Uterus (tissue), 2 donors: ENCODE results near the gene GJB4.

Source experiments
- POLR2A ChIP-seq, 2 donors: fragments of 450-650 bp; IDR thresholded peaks; one replicate each; pipeline ENCODE4 v1.6.1; 2016; ENCODE audit warnings: antibody characterized with exemption in 2 of 2, mild to moderate bottlenecking in 1 of 2, moderate library complexity in 1 of 2
- TF ChIP-seq, protein P1 (sequence below), 4 experiments: fragments of 200-600 bp in 2 of 4; fragments of 450-650 bp in 2 of 4; sonication (generic) in 2 of 4; IDR thresholded peaks; one replicate each; pipeline ENCODE4 v1.5.1; 2016 to 2019; ENCODE audit warnings: antibody characterized with exemption in 4 of 4, mild to moderate bottlenecking in 2 of 4, moderate library complexity in 1 of 4

DNA sequence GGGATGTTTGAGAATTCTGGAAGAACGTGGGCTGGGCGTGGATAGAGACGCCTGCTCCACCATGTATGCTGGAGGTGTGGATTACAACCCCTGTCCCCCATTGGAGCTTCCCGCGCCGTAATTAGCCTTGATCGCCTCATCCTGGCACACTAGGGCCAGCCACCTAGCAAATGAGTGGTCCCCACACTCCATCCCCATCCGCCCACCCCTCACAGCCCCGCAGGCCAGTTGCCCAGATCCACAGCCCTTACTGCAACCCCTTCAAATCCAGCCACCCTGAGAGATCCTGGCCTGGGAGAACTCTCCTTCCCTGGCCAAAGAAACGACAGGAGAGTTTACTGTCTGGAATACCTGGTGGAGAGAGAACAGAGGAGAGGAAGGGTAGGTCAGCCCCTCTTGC, 32.9 kb downstream of the GJB4 start:
- TF ChIP-seq, protein P1, sequence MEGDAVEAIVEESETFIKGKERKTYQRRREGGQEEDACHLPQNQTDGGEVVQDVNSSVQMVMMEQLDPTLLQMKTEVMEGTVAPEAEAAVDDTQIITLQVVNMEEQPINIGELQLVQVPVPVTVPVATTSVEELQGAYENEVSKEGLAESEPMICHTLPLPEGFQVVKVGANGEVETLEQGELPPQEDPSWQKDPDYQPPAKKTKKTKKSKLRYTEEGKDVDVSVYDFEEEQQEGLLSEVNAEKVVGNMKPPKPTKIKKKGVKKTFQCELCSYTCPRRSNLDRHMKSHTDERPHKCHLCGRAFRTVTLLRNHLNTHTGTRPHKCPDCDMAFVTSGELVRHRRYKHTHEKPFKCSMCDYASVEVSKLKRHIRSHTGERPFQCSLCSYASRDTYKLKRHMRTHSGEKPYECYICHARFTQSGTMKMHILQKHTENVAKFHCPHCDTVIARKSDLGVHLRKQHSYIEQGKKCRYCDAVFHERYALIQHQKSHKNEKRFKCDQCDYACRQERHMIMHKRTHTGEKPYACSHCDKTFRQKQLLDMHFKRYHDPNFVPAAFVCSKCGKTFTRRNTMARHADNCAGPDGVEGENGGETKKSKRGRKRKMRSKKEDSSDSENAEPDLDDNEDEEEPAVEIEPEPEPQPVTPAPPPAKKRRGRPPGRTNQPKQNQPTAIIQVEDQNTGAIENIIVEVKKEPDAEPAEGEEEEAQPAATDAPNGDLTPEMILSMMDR (IDR thresholded peaks at IDR 0.05) = no peak
- TF ChIP-seq POLR2A (IDR thresholded peaks at IDR 0.05) = no peak
